ENCODE measurements around the gene PYDC1. TPM values are rescaled to one million over a fixed set of nuclear protein-coding genes. Genes with fewer than 3 reads are reported as not detected.

PYDC1 gene
- total RNA-seq, 1 donor from 2014 or later = not detected

DNA sequence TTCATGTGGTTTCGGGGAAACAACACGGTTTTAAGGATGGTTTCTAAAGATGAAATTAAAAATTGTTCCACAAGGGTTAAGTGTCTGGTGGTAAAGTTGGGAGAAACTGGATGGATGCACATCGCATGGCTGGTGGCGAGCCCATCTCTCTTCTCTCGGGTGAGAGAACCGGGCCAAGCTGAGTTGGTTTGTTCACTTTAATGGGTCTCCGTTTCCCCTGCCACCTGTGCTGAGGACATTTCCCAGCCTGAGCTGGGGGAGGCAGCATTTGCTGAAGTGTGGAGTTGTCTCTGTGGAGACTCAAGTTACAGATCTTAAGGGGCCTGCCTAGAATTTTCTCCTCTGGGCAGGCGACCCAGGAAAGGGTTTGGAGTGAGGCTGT, 29.1 kb downstream of the PYDC1 start:
- H3K36me3 Mint-ChIP-seq (ENCODE audit: insufficient read depth) = peaks cover 73% of the 10 kb centered on the region
- peak overlapping the region; percentile 81 for H3K27ac Mint-ChIP-seq
- TF ChIP-seq, protein P1, sequence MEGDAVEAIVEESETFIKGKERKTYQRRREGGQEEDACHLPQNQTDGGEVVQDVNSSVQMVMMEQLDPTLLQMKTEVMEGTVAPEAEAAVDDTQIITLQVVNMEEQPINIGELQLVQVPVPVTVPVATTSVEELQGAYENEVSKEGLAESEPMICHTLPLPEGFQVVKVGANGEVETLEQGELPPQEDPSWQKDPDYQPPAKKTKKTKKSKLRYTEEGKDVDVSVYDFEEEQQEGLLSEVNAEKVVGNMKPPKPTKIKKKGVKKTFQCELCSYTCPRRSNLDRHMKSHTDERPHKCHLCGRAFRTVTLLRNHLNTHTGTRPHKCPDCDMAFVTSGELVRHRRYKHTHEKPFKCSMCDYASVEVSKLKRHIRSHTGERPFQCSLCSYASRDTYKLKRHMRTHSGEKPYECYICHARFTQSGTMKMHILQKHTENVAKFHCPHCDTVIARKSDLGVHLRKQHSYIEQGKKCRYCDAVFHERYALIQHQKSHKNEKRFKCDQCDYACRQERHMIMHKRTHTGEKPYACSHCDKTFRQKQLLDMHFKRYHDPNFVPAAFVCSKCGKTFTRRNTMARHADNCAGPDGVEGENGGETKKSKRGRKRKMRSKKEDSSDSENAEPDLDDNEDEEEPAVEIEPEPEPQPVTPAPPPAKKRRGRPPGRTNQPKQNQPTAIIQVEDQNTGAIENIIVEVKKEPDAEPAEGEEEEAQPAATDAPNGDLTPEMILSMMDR (IDR thresholded peaks at IDR 0.05; ENCODE audit: unreplicated experiment) = no peak
- no peak for DNase-seq (ENCODE audit: low spot score, unreplicated experiment)
- no peaks in the 10 kb centered on the region for H3K9me3 Mint-ChIP-seq (ENCODE audit: low read depth)
- no peaks in the 10 kb centered on the region for H3K27me3 Mint-ChIP-seq
- no peak overlapping the region for H3K4me3 Mint-ChIP-seq (ENCODE audit: low read depth)
- H3K4me1 Mint-ChIP-seq (ENCODE audit: low read depth) = peaks cover 5% of the 10 kb centered on the region

DNA sequence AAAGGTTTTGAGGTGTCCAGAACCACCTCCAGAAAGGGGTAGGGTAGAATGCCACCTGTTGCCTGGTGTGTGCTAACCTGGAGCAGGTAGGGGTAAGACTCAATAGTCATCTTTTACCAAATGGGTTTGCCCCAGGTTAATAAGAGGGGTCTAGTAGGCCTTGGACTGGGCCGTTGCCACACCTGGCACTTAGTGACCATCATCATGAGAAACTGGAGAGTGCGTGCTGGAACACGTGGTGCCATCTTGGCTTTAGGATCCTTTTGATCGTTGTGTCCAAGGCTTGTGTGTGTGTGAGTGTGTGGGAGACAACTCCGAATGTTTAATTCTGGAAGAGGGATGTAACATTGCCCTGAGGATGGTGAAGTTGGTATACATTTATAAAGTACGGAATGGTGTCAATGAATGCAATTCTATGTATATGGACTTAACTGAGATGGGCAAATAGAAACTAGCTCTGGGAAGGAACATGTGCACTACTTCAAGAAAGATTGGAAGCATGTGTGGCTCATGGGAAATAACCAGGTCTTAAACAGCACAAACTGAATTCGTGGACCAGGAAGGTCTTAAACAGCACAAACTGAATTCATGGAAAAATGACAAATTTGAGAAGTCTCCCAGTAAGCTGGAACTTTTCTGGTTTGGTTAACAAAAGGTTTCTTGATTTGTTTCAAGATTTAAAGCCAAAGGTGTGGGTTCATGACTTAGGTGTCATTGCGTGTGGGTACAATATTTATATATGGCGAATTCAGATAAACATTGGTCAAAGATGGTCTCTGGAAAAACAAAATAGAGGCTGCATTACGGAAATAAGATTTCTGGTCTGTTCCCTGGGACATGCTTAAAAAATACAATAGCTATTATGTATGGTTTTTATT, 29.8 kb downstream of the PYDC1 start:
- peak overlapping the region; percentile 67 for H3K27ac Mint-ChIP-seq
- no peak for DNase-seq (ENCODE audit: low spot score, unreplicated experiment)
- no peaks in the 10 kb centered on the region for H3K27me3 Mint-ChIP-seq
- no peak overlapping the region for H3K4me3 Mint-ChIP-seq (ENCODE audit: low read depth)
- peaks cover 74% of the 10 kb centered on the region for H3K36me3 Mint-ChIP-seq (ENCODE audit: insufficient read depth)
- TF ChIP-seq, protein P1 (IDR thresholded peaks at IDR 0.05; ENCODE audit: unreplicated experiment) = no peak
- H3K9me3 Mint-ChIP-seq (ENCODE audit: low read depth) = no peaks in the 10 kb centered on the region
- peaks cover 11% of the 10 kb centered on the region for H3K4me1 Mint-ChIP-seq (ENCODE audit: low read depth)

DNA sequence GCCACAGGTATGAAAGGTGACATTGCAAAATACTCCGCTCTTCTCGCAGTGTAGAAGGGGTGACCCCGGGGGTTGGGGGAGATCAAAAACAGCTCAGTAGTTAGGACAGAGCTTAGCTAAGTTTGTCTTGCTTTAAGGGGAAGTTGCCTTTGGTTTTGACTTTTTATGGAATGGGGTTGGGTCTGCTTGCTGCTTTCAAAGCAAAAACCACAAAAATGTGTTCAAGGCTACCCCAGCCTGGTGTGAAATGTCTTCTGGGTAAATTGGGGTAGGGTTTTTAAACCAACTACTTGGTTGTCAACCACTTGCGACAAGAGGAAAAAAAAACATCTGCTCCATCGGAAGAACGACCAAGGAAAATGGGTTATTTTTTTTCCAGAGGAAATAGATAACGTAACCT, 30.8 kb downstream of the PYDC1 start:
- no peak overlapping the region for H3K4me3 Mint-ChIP-seq (ENCODE audit: low read depth)
- peaks cover 19% of the 10 kb centered on the region for H3K4me1 Mint-ChIP-seq (ENCODE audit: low read depth)
- H3K27ac Mint-ChIP-seq = peak overlapping the region; percentile 87
- no peaks in the 10 kb centered on the region for H3K27me3 Mint-ChIP-seq
- no peaks in the 10 kb centered on the region for H3K9me3 Mint-ChIP-seq (ENCODE audit: low read depth)
- peaks cover 66% of the 10 kb centered on the region for H3K36me3 Mint-ChIP-seq (ENCODE audit: insufficient read depth)
- no peak for DNase-seq (ENCODE audit: low spot score, unreplicated experiment)
- TF ChIP-seq, protein P1 (IDR thresholded peaks at IDR 0.05; ENCODE audit: unreplicated experiment) = no peak

DNA sequence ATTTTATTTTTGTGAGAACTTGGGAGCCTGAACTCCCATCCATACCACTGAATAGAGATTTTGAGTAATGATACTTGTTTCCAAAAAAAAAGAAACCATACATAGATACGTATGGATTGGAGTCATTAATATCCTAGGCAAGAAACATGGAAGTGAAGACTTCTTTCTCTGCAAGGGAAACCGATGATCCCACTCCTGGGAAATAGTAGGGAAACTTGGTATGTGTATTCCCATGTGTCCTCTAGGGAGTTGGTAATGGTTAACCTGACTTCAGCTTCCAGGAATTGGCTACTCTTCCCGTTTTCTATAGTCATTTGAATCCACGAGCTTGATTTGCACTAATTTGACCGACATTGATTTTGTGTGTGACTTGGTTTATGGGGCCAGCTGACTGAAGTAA, 31.6 kb downstream of the PYDC1 start:
- no peak overlapping the region for H3K4me3 Mint-ChIP-seq (ENCODE audit: low read depth)
- H3K9me3 Mint-ChIP-seq (ENCODE audit: low read depth) = no peaks in the 10 kb centered on the region
- no peak for DNase-seq (ENCODE audit: low spot score, unreplicated experiment)
- peak overlapping the region; percentile 87 for H3K27ac Mint-ChIP-seq
- TF ChIP-seq, protein P1 (IDR thresholded peaks at IDR 0.05; ENCODE audit: unreplicated experiment) = no peak
- peaks cover 21% of the 10 kb centered on the region for H3K4me1 Mint-ChIP-seq (ENCODE audit: low read depth)
- no peaks in the 10 kb centered on the region for H3K27me3 Mint-ChIP-seq
- peaks cover 61% of the 10 kb centered on the region for H3K36me3 Mint-ChIP-seq (ENCODE audit: insufficient read depth)

DNA sequence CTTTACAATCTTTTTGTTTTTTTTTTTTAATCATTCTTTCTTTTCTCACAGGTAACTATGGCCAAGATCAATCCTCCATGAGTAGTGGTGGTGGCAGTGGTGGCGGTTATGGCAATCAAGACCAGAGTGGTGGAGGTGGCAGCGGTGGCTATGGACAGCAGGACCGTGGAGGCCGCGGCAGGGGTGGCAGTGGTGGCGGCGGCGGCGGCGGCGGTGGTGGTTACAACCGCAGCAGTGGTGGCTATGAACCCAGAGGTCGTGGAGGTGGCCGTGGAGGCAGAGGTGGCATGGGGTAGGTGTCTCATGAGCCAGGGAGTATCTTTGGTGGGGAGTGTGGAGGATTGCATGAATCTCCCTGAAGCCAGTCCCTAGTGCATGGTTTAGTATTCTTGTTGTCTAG, 32.0 kb downstream of the PYDC1 start:
- TF ChIP-seq, protein P1 (IDR thresholded peaks at IDR 0.05; ENCODE audit: unreplicated experiment) = no peak
- Mint-ChIP-seq H3K4me1 (ENCODE audit: low read depth) (peaks cover 21% of the 10 kb centered on the region), H3K27ac (peak overlapping the region; percentile 57), H3K4me3 (ENCODE audit: low read depth) (no peak overlapping the region), H3K27me3 (no peaks in the 10 kb centered on the region), H3K9me3 (ENCODE audit: low read depth) (no peaks in the 10 kb centered on the region), H3K36me3 (ENCODE audit: insufficient read depth) (peaks cover 56% of the 10 kb centered on the region)
- DNase-seq (ENCODE audit: low spot score, unreplicated experiment) = no peak
